DND-41 (cell line): ENCODE results near the gene LGALSL.

Experiments
- CTCF ChIP-seq: IDR thresholded peaks from 2 replicates; pipeline ENCODE4 v1.5.1; 2012; ENCODE audit warnings: borderline replicate concordance, low read length, moderate library complexity, mild to moderate bottlenecking; ENCODE audit not compliant: poor library complexity, severe bottlenecking; ENCODE audit errors: extremely low read depth
- EZH2 ChIP-seq: IDR thresholded peaks from 3 replicates; pipeline ENCODE4 v1.6.1; 2012; ENCODE audit warnings: borderline replicate concordance, low read depth, mild to moderate bottlenecking, moderate library complexity, low read length, inconsistent platforms; ENCODE audit not compliant: severe bottlenecking

GRCh38 chr2:64470766-64471295, 16.9 kb downstream of the LGALSL start:
- no peak for TF ChIP-seq CTCF
- TF ChIP-seq EZH2, result no peak
